ENCODE measurements around the gene PRKD2.

The PRKD2 gene

GRCh38 chr19:46739290-46739771 is 22.4 kb upstream of the PRKD2 start:
- DNase-seq = no peak

GRCh38 chr19:46737761-46738171 is 20.9 kb upstream of the PRKD2 start:
- DNase-seq = no peak

GRCh38 chr19:46737298-46737654 is 20.4 kb upstream of the PRKD2 start:
- no peak for DNase-seq

GRCh38 chr19:46736531-46737297 is 19.8 kb upstream of the PRKD2 start:
- DNase-seq = no peak

- DNase-seq = no peak
These were observed 16.9 kb upstream of the PRKD2 start for GRCh38 chr19:46733690-46734292.

GRCh38 chr19:46732966-46733689 is 16.2 kb upstream of the PRKD2 start:
- DNase-seq = no peak

- DNase-seq = no peak
These were observed 15.4 kb upstream of the PRKD2 start for GRCh38 chr19:46732172-46732938.

GRCh38 chr19:46731584-46731983 is 14.7 kb upstream of the PRKD2 start:
- DNase-seq = no peak

GRCh38 chr19:46731007-46731501 is 14.1 kb upstream of the PRKD2 start:
- DNase-seq = no peak

GRCh38 chr19:46730595-46730994 is 13.7 kb upstream of the PRKD2 start:
- DNase-seq = no peak

GRCh38 chr19:46730187-46730586 is 13.3 kb upstream of the PRKD2 start:
- no peak for DNase-seq

GRCh38 chr19:46729696-46730095 is 12.8 kb upstream of the PRKD2 start:
- no peak for DNase-seq

- no peak for DNase-seq
These were observed 11.9 kb upstream of the PRKD2 start for GRCh38 chr19:46728693-46729339.

GRCh38 chr19:46728208-46728607 is 11.3 kb upstream of the PRKD2 start:
- no peak for DNase-seq

- DNase-seq = no peak
These were observed 10.8 kb upstream of the PRKD2 start for GRCh38 chr19:46727757-46728156.

- no peak for DNase-seq
These were observed 10.1 kb upstream of the PRKD2 start for GRCh38 chr19:46726971-46727501.

- no peak for DNase-seq
These were observed 9.6 kb upstream of the PRKD2 start for GRCh38 chr19:46726551-46726950.

- DNase-seq = no peak
These were observed 9.0 kb upstream of the PRKD2 start for GRCh38 chr19:46725859-46726393.

- DNase-seq = no peak
These were observed 8.3 kb upstream of the PRKD2 start for GRCh38 chr19:46725036-46725820.

GRCh38 chr19:46724468-46724867 is 7.6 kb upstream of the PRKD2 start:
- DNase-seq = no peak

GRCh38 chr19:46723471-46723870 is 6.6 kb upstream of the PRKD2 start:
- no peak for DNase-seq
